Breast epithelium (tissue), 3 donors: ENCODE results near the gene CDH16.

Experiments used
- POLR2A ChIP-seq: fragments of 450-650 bp; IDR thresholded peaks from one replicate; pipeline ENCODE4 v1.6.1; 2016; ENCODE audit warnings: antibody characterized with exemption, mild to moderate bottlenecking, moderate library complexity
- POLR2AphosphoS5 ChIP-seq, 3 donors: sonication (generic); formaldehyde crosslinking; IDR thresholded peaks; one replicate each; pipeline ENCODE4 v1.6.1; 2017; ENCODE audit warnings: antibody characterized with exemption in 3 of 3

DNA sequence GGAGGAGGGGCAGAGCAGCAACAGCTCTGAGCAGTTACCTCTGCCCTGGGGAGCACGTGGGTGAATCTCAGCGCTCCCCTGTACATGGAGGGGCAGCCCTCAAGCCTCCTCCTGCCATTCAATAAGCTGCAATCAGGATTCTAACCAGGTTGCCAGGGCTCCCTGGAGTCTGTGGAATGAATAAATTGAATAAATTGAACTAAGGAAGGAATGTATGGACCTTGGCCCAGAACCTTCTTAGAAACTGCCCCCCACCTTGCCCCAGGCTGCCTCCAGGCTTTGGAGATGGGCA lies 1.6 kb upstream of the CDH16 start:
- TF ChIP-seq POLR2A (no peak), POLR2AphosphoS5 (IDR thresholded peaks at IDR 0.05) (no peak)
